Omental fat pad (tissue), 4 donors: ENCODE results near the gene SNX27. TPM values are rescaled to one million over a fixed set of nuclear protein-coding genes. Genes with fewer than 3 reads are reported as not detected.

Experiments
- ATAC-seq: fragments of 150-250 bp; one replicate; pipeline ENCODE4 v1.9.1; 2016; ENCODE audit warnings: mild to moderate bottlenecking, moderate library complexity; ENCODE audit not compliant: low FRiP score
- DNase-seq: peaks from one replicate; pipeline ENCODE4 v3.0.0-alpha.2; 2019; ENCODE audit warnings: low spot score
- total RNA-seq, 4 donors: library from RNA; depleted of rRNA; stranded (reverse); fragments of >200 nt; gene quantifications; one replicate each; pipeline ENCODE4 v1.1.0, GENCODE V29; 2016
- TF ChIP-seq, protein P1 (sequence below), 3 donors: fragments of 450-650 bp; IDR thresholded peaks; one replicate each; pipeline ENCODE4 v1.5.1; 2016 to 2017; ENCODE audit warnings: antibody characterized with exemption in 3 of 3, mild to moderate bottlenecking in 3 of 3, moderate library complexity in 2 of 3

Gene SNX27
- total RNA-seq, 4 donors from 2014 or later, result 21.3 to 41.9 (median 33.6) TPM

GRCh38 chr1:151718011-151718431 lies 106.2 kb downstream of the SNX27 start:
- no peak for DNase-seq
- ATAC-seq, result no peak
- TF ChIP-seq, protein P1, sequence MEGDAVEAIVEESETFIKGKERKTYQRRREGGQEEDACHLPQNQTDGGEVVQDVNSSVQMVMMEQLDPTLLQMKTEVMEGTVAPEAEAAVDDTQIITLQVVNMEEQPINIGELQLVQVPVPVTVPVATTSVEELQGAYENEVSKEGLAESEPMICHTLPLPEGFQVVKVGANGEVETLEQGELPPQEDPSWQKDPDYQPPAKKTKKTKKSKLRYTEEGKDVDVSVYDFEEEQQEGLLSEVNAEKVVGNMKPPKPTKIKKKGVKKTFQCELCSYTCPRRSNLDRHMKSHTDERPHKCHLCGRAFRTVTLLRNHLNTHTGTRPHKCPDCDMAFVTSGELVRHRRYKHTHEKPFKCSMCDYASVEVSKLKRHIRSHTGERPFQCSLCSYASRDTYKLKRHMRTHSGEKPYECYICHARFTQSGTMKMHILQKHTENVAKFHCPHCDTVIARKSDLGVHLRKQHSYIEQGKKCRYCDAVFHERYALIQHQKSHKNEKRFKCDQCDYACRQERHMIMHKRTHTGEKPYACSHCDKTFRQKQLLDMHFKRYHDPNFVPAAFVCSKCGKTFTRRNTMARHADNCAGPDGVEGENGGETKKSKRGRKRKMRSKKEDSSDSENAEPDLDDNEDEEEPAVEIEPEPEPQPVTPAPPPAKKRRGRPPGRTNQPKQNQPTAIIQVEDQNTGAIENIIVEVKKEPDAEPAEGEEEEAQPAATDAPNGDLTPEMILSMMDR (IDR thresholded peaks at IDR 0.05), result no peak

DNA sequence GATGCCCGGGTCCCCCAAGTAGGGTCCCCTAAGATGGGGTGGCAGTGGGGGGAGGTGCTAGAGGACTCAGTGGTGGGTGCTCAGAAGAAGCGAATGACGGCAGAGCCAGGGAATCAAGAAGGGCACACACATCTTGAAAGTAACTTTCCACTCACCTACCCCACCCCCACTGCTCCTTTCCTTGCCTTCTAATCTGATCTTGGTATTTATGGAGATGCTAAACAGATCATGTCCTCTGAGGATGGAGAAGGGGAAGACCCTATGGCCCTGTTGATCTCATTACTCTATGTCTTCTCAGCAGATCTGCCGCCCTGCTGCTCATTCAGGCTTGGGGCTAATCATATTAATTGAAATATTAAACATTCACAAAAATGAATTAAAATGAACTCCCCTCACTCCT lies 106.8 kb downstream of the SNX27 start:
- TF ChIP-seq, protein P1 (IDR thresholded peaks at IDR 0.05), result no peak
- DNase-seq (no peak), ATAC-seq (no peak)

- DNase-seq (no peak), ATAC-seq (no peak)
- TF ChIP-seq, protein P1 (IDR thresholded peaks at IDR 0.05), result no peak
These were observed 108.3 kb downstream of the SNX27 start for GRCh38 chr1:151720125-151720524.

DNA sequence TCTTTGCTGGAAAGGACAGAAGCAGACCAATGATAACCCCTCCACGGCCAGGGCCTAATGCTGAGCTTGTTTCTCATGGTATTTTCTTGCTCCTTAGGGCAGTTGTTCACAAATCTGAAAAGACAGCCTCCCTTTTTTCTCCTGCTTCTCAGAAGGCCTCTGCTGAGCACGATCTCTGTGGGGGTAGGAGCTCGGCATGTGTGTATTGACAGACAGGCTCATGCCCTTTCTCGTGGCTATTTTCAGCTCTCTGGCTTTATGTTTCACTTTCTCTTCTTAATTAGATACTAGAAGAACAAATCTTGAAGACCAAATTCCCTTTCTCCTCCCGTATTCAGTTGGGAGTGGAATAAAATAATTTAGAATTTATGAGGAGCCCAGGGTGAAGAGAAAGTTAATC lies 108.7 kb downstream of the SNX27 start:
- TF ChIP-seq, protein P1 (IDR thresholded peaks at IDR 0.05), result no peak
- no peak for DNase-seq
- ATAC-seq, result peak; percentile 58

DNA sequence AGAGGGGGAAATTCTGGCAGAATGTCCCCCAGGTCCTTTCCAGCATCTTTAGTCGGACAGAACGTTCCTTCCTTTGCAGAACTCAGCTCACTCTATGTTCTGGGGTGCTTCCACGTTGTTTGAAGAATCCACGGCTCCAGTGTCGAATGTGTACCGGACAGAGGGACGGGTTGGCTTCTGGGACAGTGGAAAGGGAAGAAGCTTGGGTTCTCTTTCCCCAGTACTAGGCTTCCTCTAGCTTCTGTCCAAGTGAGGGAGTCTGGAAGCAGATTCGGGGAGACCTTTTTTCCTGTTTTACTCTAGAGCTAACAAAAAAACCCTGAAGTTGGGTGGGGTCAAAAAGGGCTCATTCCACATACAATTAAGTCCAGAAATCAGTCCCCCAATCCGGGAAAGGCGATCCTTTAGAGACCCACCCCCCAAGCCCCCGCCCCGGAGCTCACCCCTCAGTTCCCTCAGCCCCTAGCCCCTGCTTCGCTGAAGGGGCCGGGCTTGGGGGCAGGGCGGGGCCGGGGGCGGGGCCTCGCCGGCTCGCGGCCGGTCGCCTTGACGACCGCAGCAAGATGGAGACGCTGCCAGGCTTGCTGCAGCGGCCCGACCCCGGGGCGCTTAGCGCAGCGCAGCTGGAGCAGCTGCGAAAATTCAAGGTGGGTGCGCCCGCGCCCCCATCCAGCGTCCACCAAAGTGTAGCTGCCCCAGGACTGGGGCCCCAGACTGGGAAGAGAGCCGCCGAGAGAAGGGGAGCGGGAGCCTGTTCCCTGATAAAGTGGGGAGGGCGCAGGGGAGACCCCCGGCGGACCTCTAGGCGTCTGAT lies 109.3 kb downstream of the SNX27 start, which contains the start of gene RIIAD1:
TSS of gene RIIAD1 (plus strand) at position 549 of the 814 bp plus-strand sequence. CDS start at position 564, 15 bp downstream.
- TF ChIP-seq, protein P1 (IDR thresholded peaks at IDR 0.05), result no peak
- ATAC-seq (peak; percentile 56), DNase-seq (no peak)

- DNase-seq (no peak), ATAC-seq (no peak)
- TF ChIP-seq, protein P1 (IDR thresholded peaks at IDR 0.05), result no peak
These were observed 110.1 kb downstream of the SNX27 start for GRCh38 chr1:151721788-151722510.
